ENCODE measurements around the gene ASCL5. TPM values are rescaled to one million over a fixed set of nuclear protein-coding genes. Genes with fewer than 3 reads are reported as not detected.

Gene ASCL5
- total RNA-seq, 1 experiment from 2014 or later, result 0.15 TPM

DNA sequence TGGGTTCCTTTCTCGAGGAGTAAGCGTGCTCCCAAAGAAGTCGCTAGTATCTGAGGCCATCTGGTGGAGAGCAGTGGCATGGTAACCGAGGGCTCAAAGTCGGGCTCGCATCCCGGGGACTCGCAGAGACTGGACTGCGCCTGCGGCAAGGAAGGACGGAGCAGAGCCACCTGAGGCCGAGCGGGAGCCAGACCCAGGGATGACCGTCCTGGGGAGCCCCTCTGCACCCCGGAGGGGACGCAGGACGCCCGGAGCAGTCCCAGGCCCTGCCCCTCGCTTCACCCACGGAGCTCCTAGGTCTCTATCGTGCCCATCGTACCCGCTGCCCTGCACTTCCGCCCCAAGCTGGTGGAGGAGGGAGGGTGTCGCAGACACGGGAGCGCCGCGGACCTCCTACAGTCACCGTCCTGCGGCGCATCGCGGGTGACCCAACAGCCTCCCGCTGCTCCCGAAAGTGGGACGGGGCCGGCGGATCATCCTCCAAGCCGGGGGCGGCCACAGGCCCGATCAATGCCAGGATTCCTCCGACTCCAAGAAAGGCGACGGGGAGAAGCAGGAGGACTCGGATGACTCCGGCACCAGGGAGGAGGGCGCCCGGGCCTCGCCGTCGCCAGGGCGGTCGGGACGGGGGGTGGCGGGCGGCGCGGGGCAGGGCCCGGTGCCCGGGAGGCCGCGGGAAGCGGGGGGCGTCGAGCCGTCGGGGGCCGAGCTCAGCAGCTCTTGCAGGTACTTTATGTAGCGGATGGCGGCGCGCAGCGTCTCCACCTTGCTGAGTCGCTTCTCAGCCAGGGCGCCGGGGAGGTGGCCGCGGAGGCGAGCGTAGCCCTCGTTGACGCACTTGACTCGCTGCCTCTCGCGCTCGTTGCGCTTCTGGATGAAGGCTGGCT, 12.5 kb downstream of the ASCL5 start:
- H3K36me3 Mint-ChIP-seq (ENCODE audit: insufficient read depth in 1 of 3, low read depth in 3 of 3), result no peaks in the 10 kb centered on the region
- no peak overlapping the region for H3K56ac ChIP-seq (ENCODE audit: insufficient read length, low read depth, low read length)
- peak overlapping the region; percentile 32 for H3K9ac ChIP-seq (ENCODE audit: extremely low read depth, insufficient read length, low read length)
- H3K27ac ChIP-seq (ENCODE audit: insufficient read length, low read depth, low read length), result no peak overlapping the region
- 0 out of 2 replicates have a peak overlapping the region, but pooled peaks have one; percentile 42 for H3K14ac ChIP-seq (ENCODE audit: insufficient read depth, low read length)
- no peak overlapping the region for H4K8ac ChIP-seq (replicated peaks; ENCODE audit: insufficient read length, low read depth, low read length)
- no peak overlapping the region for H2BK15ac ChIP-seq (ENCODE audit: low read depth, low read length)
- no peak overlapping the region for H2AFZ ChIP-seq (ENCODE audit: low read length)
- H2BK12ac ChIP-seq (ENCODE audit: insufficient read length, low read depth, low read length), result no peak overlapping the region
- H3K4me1 ChIP-seq (ENCODE audit: insufficient read depth, low read length), result no peaks in the 10 kb centered on the region
- no peaks in the 10 kb centered on the region for H4K20me1 ChIP-seq (ENCODE audit: control insufficient read depth, insufficient read depth, insufficient read length)
- H3K79me2 ChIP-seq (ENCODE audit: insufficient read depth, low read length), result no peaks in the 10 kb centered on the region
- no peak overlapping the region for H3K18ac ChIP-seq (ENCODE audit: insufficient read length, low read depth, low read length)
- no peak overlapping the region for H3K23ac ChIP-seq (ENCODE audit: insufficient read length, low read depth, low read length)
- no peak overlapping the region for H2BK120ac ChIP-seq (ENCODE audit: low read depth, low read length, poor library complexity, severe bottlenecking)
- H3K23me2 ChIP-seq (ENCODE audit: insufficient read length, low read depth, low read length, poor library complexity, severe bottlenecking), result peaks cover 8% of the 10 kb centered on the region
- no peak overlapping the region for H4K91ac ChIP-seq (ENCODE audit: insufficient read length, low read depth, low read length)
- H3K4me3 Mint-ChIP-seq, result peak overlapping the region; percentile 63 to 85
- H2AK5ac ChIP-seq (ENCODE audit: insufficient read length, low read length), result no peak overlapping the region
- no peaks in the 10 kb centered on the region for H3K79me1 ChIP-seq (ENCODE audit: insufficient read depth, low read depth, low read length, poor library complexity, severe bottlenecking)
- H3K4me2 ChIP-seq (ENCODE audit: insufficient read depth, insufficient read length, low read length), result peak overlapping the region; percentile 44
- no peaks in the 10 kb centered on the region for H3K9me3 Mint-ChIP-seq
- no peak overlapping the region; a peak in 1 of 7 replicates for H3K27ac Mint-ChIP-seq
- peaks cover 59% of the 10 kb centered on the region for H3K27me3 Mint-ChIP-seq (ENCODE audit: low read depth)
- H3T11ph ChIP-seq (ENCODE audit: low read length), result no peak overlapping the region
- H2BK20ac ChIP-seq (ENCODE audit: low read depth, low read length, poor library complexity, severe bottlenecking), result no peak overlapping the region
- peak; percentile 95 for DNase-seq
- WGBS (ENCODE audit: extremely low coverage, insufficient read length, low lambda C conversion rate), result no CpG with 5 or more reads among the region's 88 CpGs
- H3K4ac ChIP-seq (ENCODE audit: low read depth, low read length), result no peak overlapping the region
- H4K5ac ChIP-seq (ENCODE audit: insufficient read length, low read depth, low read length), result no peak overlapping the region
- TF ChIP-seq, protein P1, sequence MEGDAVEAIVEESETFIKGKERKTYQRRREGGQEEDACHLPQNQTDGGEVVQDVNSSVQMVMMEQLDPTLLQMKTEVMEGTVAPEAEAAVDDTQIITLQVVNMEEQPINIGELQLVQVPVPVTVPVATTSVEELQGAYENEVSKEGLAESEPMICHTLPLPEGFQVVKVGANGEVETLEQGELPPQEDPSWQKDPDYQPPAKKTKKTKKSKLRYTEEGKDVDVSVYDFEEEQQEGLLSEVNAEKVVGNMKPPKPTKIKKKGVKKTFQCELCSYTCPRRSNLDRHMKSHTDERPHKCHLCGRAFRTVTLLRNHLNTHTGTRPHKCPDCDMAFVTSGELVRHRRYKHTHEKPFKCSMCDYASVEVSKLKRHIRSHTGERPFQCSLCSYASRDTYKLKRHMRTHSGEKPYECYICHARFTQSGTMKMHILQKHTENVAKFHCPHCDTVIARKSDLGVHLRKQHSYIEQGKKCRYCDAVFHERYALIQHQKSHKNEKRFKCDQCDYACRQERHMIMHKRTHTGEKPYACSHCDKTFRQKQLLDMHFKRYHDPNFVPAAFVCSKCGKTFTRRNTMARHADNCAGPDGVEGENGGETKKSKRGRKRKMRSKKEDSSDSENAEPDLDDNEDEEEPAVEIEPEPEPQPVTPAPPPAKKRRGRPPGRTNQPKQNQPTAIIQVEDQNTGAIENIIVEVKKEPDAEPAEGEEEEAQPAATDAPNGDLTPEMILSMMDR (conservative IDR thresholded peaks at IDR 0.05), result peak; percentile 85
- peaks cover 15% of the 10 kb centered on the region; the same call in 1 of the 2 replicates for H3K27me3 ChIP-seq (ENCODE audit: insufficient read depth, low read length)
- no peaks in the 10 kb centered on the region for H3K9me3 ChIP-seq (ENCODE audit: control insufficient read depth, low read depth, low read length)
- H2BK5ac ChIP-seq (ENCODE audit: insufficient read length, low read length), result no peak overlapping the region
- peaks cover 9 to 19% of the 10 kb centered on the region in 2 experiments for H3K4me1 Mint-ChIP-seq
